CD4-positive, alpha-beta T cell treated with Interleukin-21 for 1 hour (primary cell): ENCODE measurements around the gene USP46.

Source experiments
- DNase-seq: peaks from one replicate; pipeline ENCODE4 v3.0.0-alpha.2; 2020

USP46 gene

GRCh38 chr4:52568351-52568750 lies 90.8 kb downstream of the USP46 start:
- no peak for DNase-seq

GRCh38 chr4:52566136-52567031 lies 92.7 kb downstream of the USP46 start:
- no peak for DNase-seq

- no peak for DNase-seq
Observed at GRCh38 chr4:52560844-52561280, 98.2 kb downstream of the USP46 start.

GRCh38 chr4:52555356-52555716 lies 103.8 kb downstream of the USP46 start:
- no peak for DNase-seq

GRCh38 chr4:52554612-52555355 lies 104.3 kb downstream of the USP46 start:
- no peak for DNase-seq

GRCh38 chr4:52552778-52553177 lies 106.3 kb downstream of the USP46 start:
- no peak for DNase-seq

GRCh38 chr4:52551487-52551886 lies 107.6 kb downstream of the USP46 start:
- no peak for DNase-seq

GRCh38 chr4:52550186-52550585 lies 108.9 kb downstream of the USP46 start:
- DNase-seq: no peak

GRCh38 chr4:52548818-52549570 lies 110.1 kb downstream of the USP46 start:
- DNase-seq: no peak

- DNase-seq: no peak
Observed at GRCh38 chr4:52546449-52546848, 112.7 kb downstream of the USP46 start.

GRCh38 chr4:52545099-52546069 lies 113.7 kb downstream of the USP46 start:
- peak; percentile 64 for DNase-seq
